ENCODE measurements around the gene ANKRD29. TPM values are rescaled to one million over a fixed set of nuclear protein-coding genes. Genes with fewer than 3 reads are reported as not detected.
"Not testable (repeated sequence)": the region's sequence is repeated elsewhere in the genome, so short reads cannot be mapped to it uniquely, and the experiment has no call there.

ANKRD29 gene
- total and polyA plus RNA-seq, 2 donors (not counting 1 experiment from before 2014, with no cell fraction given), result 2.0 to 6.9 TPM

- Histone ChIP-seq H2AFZ (ENCODE audit: low read length) (no peak overlapping the region), H3K9ac (ENCODE audit: insufficient read depth, low read length) (no peak overlapping the region), H3K4me2 (ENCODE audit: extremely low read depth, insufficient read depth, low read length) (no peak overlapping the region), H3K4me1 (ENCODE audit: control insufficient read depth, extremely low read depth, insufficient read depth, low read length) (peaks cover 3% of the 10 kb centered on the region), H3K4me3 (replicated peaks in 1 of 4; ENCODE audit: control extremely low read depth in 1 of 4, insufficient read depth in 1 of 4, low read depth in 3 of 4, low read length in 4 of 4) (no peak overlapping the region), H3K36me3 (ENCODE audit: control insufficient read depth, insufficient read depth, low read length) (peaks cover 6% of the 10 kb centered on the region), H4K20me1 (ENCODE audit: control insufficient read depth, extremely low read depth, insufficient read depth, low read length) (no peaks in the 10 kb centered on the region), H3K27me3 (ENCODE audit: control insufficient read depth, insufficient read depth, low read length) (no peaks in the 10 kb centered on the region), H3K27ac (ENCODE audit: insufficient read depth, low read length) (no peak overlapping the region), H3K9me3 (ENCODE audit: control insufficient read depth, insufficient read depth, low read depth, low read length) (no peaks in the 10 kb centered on the region), H3K79me2 (ENCODE audit: control insufficient read depth, insufficient read depth, low read length) (no peaks in the 10 kb centered on the region)
- DNase-seq (ENCODE audit: low read depth in 2 of 2), result no peak
- TF ChIP-seq EZH2 (IDR thresholded peaks at IDR 0.05; ENCODE audit: low read length, missing control alignments), result no peak
Observed at GRCh38 chr18:23560186-23560585, 102.5 kb downstream of the ANKRD29 start.

GRCh38 chr18:23557511-23557910 lies 105.2 kb downstream of the ANKRD29 start:
- H3K27me3 ChIP-seq (ENCODE audit: control insufficient read depth, insufficient read depth, low read length); H3K4me1 ChIP-seq (ENCODE audit: control insufficient read depth, extremely low read depth, insufficient read depth, low read length); H3K9me3 ChIP-seq (ENCODE audit: control insufficient read depth, insufficient read depth, low read depth, low read length); H3K27ac ChIP-seq (ENCODE audit: insufficient read depth, low read length); H3K36me3 ChIP-seq (ENCODE audit: control insufficient read depth, insufficient read depth, low read length); H2AFZ ChIP-seq (ENCODE audit: low read length); H3K4me2 ChIP-seq (ENCODE audit: extremely low read depth, insufficient read depth, low read length); H3K4me3 ChIP-seq (replicated peaks in 1 of 4; ENCODE audit: control extremely low read depth in 1 of 4, insufficient read depth in 1 of 4, low read depth in 3 of 4, low read length in 4 of 4); H3K79me2 ChIP-seq (ENCODE audit: control insufficient read depth, insufficient read depth, low read length); H3K9ac ChIP-seq (ENCODE audit: insufficient read depth, low read length); H4K20me1 ChIP-seq (ENCODE audit: control insufficient read depth, extremely low read depth, insufficient read depth, low read length); DNase-seq (ENCODE audit: low read depth in 2 of 2): not testable (repeated sequence)

DNA sequence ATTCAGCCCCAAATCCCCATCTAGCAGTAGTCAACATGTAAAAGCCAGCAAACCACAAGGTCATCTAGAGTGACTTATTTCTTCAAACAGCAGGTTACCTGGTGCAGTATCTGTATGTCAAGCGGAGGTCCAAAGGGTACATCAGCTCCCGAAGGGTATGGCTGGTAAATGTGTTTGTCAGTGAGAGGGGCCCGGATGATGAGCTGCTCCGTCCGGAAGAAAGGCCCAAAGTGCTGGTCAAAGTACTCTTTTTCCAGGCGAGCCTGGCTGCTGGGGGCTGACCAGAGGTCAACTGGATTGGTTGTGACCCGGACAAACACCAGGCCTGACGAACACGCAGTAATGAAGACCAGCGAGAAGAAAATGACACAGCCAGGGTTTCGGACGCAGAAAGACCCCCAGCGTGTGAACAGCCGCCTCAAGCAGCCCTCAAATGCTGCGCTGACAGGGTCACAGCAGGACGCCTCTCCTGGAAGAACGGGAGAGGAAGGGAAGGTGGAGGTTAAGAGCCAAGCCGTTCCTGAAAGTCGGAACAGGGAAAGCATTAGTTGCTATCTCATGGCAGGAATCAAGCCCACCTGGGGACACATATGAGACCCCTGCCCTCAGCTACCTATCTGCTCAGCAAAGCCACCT lies 106.4 kb downstream of the ANKRD29 start:
- peaks cover 6% of the 10 kb centered on the region for H3K36me3 ChIP-seq (ENCODE audit: control insufficient read depth, insufficient read depth, low read length)
- no peak overlapping the region for H2AFZ ChIP-seq (ENCODE audit: low read length)
- H3K27ac ChIP-seq (ENCODE audit: insufficient read depth, low read length), result no peak overlapping the region
- no peaks in the 10 kb centered on the region for H4K20me1 ChIP-seq (ENCODE audit: control insufficient read depth, extremely low read depth, insufficient read depth, low read length)
- H3K4me2 ChIP-seq (ENCODE audit: extremely low read depth, insufficient read depth, low read length), result no peak overlapping the region
- no peaks in the 10 kb centered on the region for H3K4me1 ChIP-seq (ENCODE audit: control insufficient read depth, extremely low read depth, insufficient read depth, low read length)
- H3K27me3 ChIP-seq (ENCODE audit: control insufficient read depth, insufficient read depth, low read length), result no peaks in the 10 kb centered on the region
- no peak overlapping the region for H3K9ac ChIP-seq (ENCODE audit: insufficient read depth, low read length)
- H3K4me3 ChIP-seq (replicated peaks in 1 of 4; ENCODE audit: control extremely low read depth in 1 of 4, insufficient read depth in 1 of 4, low read depth in 3 of 4, low read length in 4 of 4), result no peak overlapping the region
- TF ChIP-seq EZH2 (IDR thresholded peaks at IDR 0.05; ENCODE audit: low read length, missing control alignments) (no peak), CTCF (conservative IDR thresholded peaks at IDR 0.05 in 1 of 2, IDR thresholded peaks at IDR 0.05 in 1 of 2; ENCODE audit: low read depth in 1 of 2, low read length in 2 of 2) (no peak)
- H3K79me2 ChIP-seq (ENCODE audit: control insufficient read depth, insufficient read depth, low read length), result no peaks in the 10 kb centered on the region
- no peaks in the 10 kb centered on the region for H3K9me3 ChIP-seq (ENCODE audit: control insufficient read depth, insufficient read depth, low read depth, low read length)
- no peak for DNase-seq (ENCODE audit: low read depth in 2 of 2)

DNA sequence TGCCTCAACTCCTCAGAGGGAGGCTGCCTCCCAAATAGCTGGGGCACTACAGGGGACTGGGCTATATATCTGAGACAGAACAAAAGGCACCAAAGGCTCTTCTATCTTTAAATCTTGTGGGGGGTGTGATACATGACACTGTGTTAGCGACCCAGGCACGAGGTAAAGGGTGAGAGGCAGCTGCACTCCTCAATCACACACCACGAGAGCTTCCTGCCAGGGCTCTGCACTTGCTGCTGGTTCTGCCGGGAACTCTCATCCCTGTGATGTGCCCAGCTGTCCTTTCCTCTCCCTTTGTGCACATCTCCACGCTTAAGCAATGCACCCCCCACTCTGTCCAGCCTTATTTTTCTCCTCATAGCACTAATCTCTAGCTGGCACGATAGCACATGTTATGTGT lies 108.8 kb downstream of the ANKRD29 start:
- TF ChIP-seq CTCF (conservative IDR thresholded peaks at IDR 0.05 in 1 of 2, IDR thresholded peaks at IDR 0.05 in 1 of 2; ENCODE audit: low read depth in 1 of 2, low read length in 2 of 2) (no peak), EZH2 (IDR thresholded peaks at IDR 0.05; ENCODE audit: low read length, missing control alignments) (no peak)
- no peak overlapping the region for H3K9ac ChIP-seq (ENCODE audit: insufficient read depth, low read length)
- no peak overlapping the region for H2AFZ ChIP-seq (ENCODE audit: low read length)
- H3K27ac ChIP-seq (ENCODE audit: insufficient read depth, low read length), result no peak overlapping the region
- H3K4me3 ChIP-seq (replicated peaks in 1 of 4; ENCODE audit: control extremely low read depth in 1 of 4, insufficient read depth in 1 of 4, low read depth in 3 of 4, low read length in 4 of 4), result no peak overlapping the region
- no peaks in the 10 kb centered on the region for H3K27me3 ChIP-seq (ENCODE audit: control insufficient read depth, insufficient read depth, low read length)
- H3K4me1 ChIP-seq (ENCODE audit: control insufficient read depth, extremely low read depth, insufficient read depth, low read length), result no peaks in the 10 kb centered on the region
- no peak overlapping the region for H3K4me2 ChIP-seq (ENCODE audit: extremely low read depth, insufficient read depth, low read length)
- peaks cover 4% of the 10 kb centered on the region for H3K36me3 ChIP-seq (ENCODE audit: control insufficient read depth, insufficient read depth, low read length)
- H3K9me3 ChIP-seq (ENCODE audit: control insufficient read depth, insufficient read depth, low read depth, low read length), result no peaks in the 10 kb centered on the region
- H3K79me2 ChIP-seq (ENCODE audit: control insufficient read depth, insufficient read depth, low read length), result no peaks in the 10 kb centered on the region
- no peaks in the 10 kb centered on the region for H4K20me1 ChIP-seq (ENCODE audit: control insufficient read depth, extremely low read depth, insufficient read depth, low read length)
- no peak for DNase-seq (ENCODE audit: low read depth in 2 of 2)

Measured in fibroblast of lung (primary cell).